ENCODE measurements around the gene KIF16B.

The KIF16B gene

GRCh38 chr20:16393836-16394235 is 179.4 kb downstream of the KIF16B start:
- TF ChIP-seq CTCF (conservative IDR thresholded peaks at IDR 0.05), result no peak
- no peak overlapping the region for H3K27ac ChIP-seq

GRCh38 chr20:16393297-16393696 is 180.0 kb downstream of the KIF16B start:
- no peak overlapping the region for H3K27ac ChIP-seq
- TF ChIP-seq CTCF (conservative IDR thresholded peaks at IDR 0.05), result no peak

GRCh38 chr20:16392346-16392745 is 180.9 kb downstream of the KIF16B start:
- TF ChIP-seq CTCF (conservative IDR thresholded peaks at IDR 0.05), result no peak
- H3K27ac ChIP-seq, result no peak overlapping the region

GRCh38 chr20:16390991-16391390 is 182.3 kb downstream of the KIF16B start:
- no peak overlapping the region for H3K27ac ChIP-seq
- no peak for TF ChIP-seq CTCF (conservative IDR thresholded peaks at IDR 0.05)

GRCh38 chr20:16388731-16389130 is 184.5 kb downstream of the KIF16B start:
- TF ChIP-seq CTCF (conservative IDR thresholded peaks at IDR 0.05), result no peak

GRCh38 chr20:16387666-16388065 is 185.6 kb downstream of the KIF16B start:
- TF ChIP-seq CTCF (conservative IDR thresholded peaks at IDR 0.05), result no peak

More at GRCh38 chr20:16388731-16389130, 184.5 kb downstream of the KIF16B start:
- H3K27ac ChIP-seq, result no peak overlapping the region

GRCh38 chr20:16385891-16386290 is 187.4 kb downstream of the KIF16B start:
- no peak overlapping the region for H3K27ac ChIP-seq
- TF ChIP-seq CTCF (conservative IDR thresholded peaks at IDR 0.05), result no peak

More at GRCh38 chr20:16387666-16388065, 185.6 kb downstream of the KIF16B start:
- H3K27ac ChIP-seq, result no peak overlapping the region

GRCh38 chr20:16385462-16385861 is 187.8 kb downstream of the KIF16B start:
- no peak for TF ChIP-seq CTCF (conservative IDR thresholded peaks at IDR 0.05)
- no peak overlapping the region for H3K27ac ChIP-seq
